ENCODE measurements around the gene ATP6V1D. TPM values are rescaled to one million over a fixed set of nuclear protein-coding genes. Genes with fewer than 3 reads are reported as not detected.

ATP6V1D gene
- total RNA-seq, 1 donor from 2014 or later, result 55.5 TPM

- no peak for TF ChIP-seq CTCF (IDR thresholded peaks at IDR 0.05; ENCODE audit: unreplicated experiment)
- Mint-ChIP-seq H3K9me3 (ENCODE audit: unreplicated experiment) (no peaks in the 10 kb centered on the region), H3K36me3 (ENCODE audit: low read depth, unreplicated experiment) (no peaks in the 10 kb centered on the region), H3K27ac (ENCODE audit: unreplicated experiment) (peak overlapping the region; percentile 98), H3K4me1 (ENCODE audit: unreplicated experiment) (peaks cover 34% of the 10 kb centered on the region), H3K4me3 (ENCODE audit: unreplicated experiment) (peak overlapping the region; percentile 98), H3K27me3 (ENCODE audit: unreplicated experiment) (peaks cover 6% of the 10 kb centered on the region)
- peak; percentile 39 for DNase-seq (ENCODE audit: low spot score)
These were observed 455 bp downstream of the ATP6V1D start for GRCh38 chr14:67358924-67359774.

- TF ChIP-seq CTCF (IDR thresholded peaks at IDR 0.05; ENCODE audit: unreplicated experiment), result no peak
- no peak for DNase-seq (ENCODE audit: low spot score)
- no peaks in the 10 kb centered on the region for H3K36me3 Mint-ChIP-seq (ENCODE audit: low read depth, unreplicated experiment)
- peak overlapping the region; percentile 98 for H3K4me3 Mint-ChIP-seq (ENCODE audit: unreplicated experiment)
- H3K9me3 Mint-ChIP-seq (ENCODE audit: unreplicated experiment), result no peaks in the 10 kb centered on the region
- peaks cover 6% of the 10 kb centered on the region for H3K27me3 Mint-ChIP-seq (ENCODE audit: unreplicated experiment)
- H3K4me1 Mint-ChIP-seq (ENCODE audit: unreplicated experiment), result peaks cover 34% of the 10 kb centered on the region
- H3K27ac Mint-ChIP-seq (ENCODE audit: unreplicated experiment), result no peak overlapping the region
These were observed 1.6 kb downstream of the ATP6V1D start for GRCh38 chr14:67357969-67358354.

GRCh38 chr14:67357186-67357968 lies 2.2 kb downstream of the ATP6V1D start:
- TF ChIP-seq CTCF (IDR thresholded peaks at IDR 0.05; ENCODE audit: unreplicated experiment), result no peak
- peak overlapping the region; percentile 37 for H3K4me3 Mint-ChIP-seq (ENCODE audit: unreplicated experiment)
- peaks cover 34% of the 10 kb centered on the region for H3K4me1 Mint-ChIP-seq (ENCODE audit: unreplicated experiment)
- H3K9me3 Mint-ChIP-seq (ENCODE audit: unreplicated experiment), result no peaks in the 10 kb centered on the region
- H3K27me3 Mint-ChIP-seq (ENCODE audit: unreplicated experiment), result peaks cover 6% of the 10 kb centered on the region
- peak overlapping the region; percentile 21 for H3K27ac Mint-ChIP-seq (ENCODE audit: unreplicated experiment)
- no peak for DNase-seq (ENCODE audit: low spot score)
- peaks cover 2% of the 10 kb centered on the region for H3K36me3 Mint-ChIP-seq (ENCODE audit: low read depth, unreplicated experiment)

GRCh38 chr14:67352055-67352454 lies 7.5 kb downstream of the ATP6V1D start:
- no peak overlapping the region for H3K27ac Mint-ChIP-seq (ENCODE audit: unreplicated experiment)
- peaks cover 23% of the 10 kb centered on the region for H3K36me3 Mint-ChIP-seq (ENCODE audit: low read depth, unreplicated experiment)
- H3K9me3 Mint-ChIP-seq (ENCODE audit: unreplicated experiment), result no peaks in the 10 kb centered on the region
- no peaks in the 10 kb centered on the region for H3K27me3 Mint-ChIP-seq (ENCODE audit: unreplicated experiment)
- no peak for DNase-seq (ENCODE audit: low spot score)
- TF ChIP-seq CTCF (IDR thresholded peaks at IDR 0.05; ENCODE audit: unreplicated experiment), result no peak
- no peak overlapping the region for H3K4me3 Mint-ChIP-seq (ENCODE audit: unreplicated experiment)
- H3K4me1 Mint-ChIP-seq (ENCODE audit: unreplicated experiment), result peaks cover 2% of the 10 kb centered on the region
